Osteoblast (primary cell): Measurements from ENCODE around the gene SUPT20H. TPM values are rescaled to one million over a fixed set of nuclear protein-coding genes. Genes with fewer than 3 reads are reported as not detected.

Source experiments
- DNase-seq: peaks from one replicate; pipeline ENCODE4 v3.0.0; 2011; ENCODE audit warnings: low spot score, mixed read lengths; ENCODE audit not compliant: insufficient read length; ENCODE audit errors: missing footprints
- H2AFZ ChIP-seq: 2 replicates; pipeline ENCODE4 v1.6.0; 2011; ENCODE audit warnings: mild to moderate bottlenecking, low read length
- H3K27ac ChIP-seq: 2 replicates; pipeline ENCODE4 v1.5.1; 2011; ENCODE audit warnings: mild to moderate bottlenecking, low read depth, low read length, moderate library complexity
- H3K27me3 ChIP-seq: 2 replicates; pipeline ENCODE4 v1.6.0; 2012; ENCODE audit warnings: mild to moderate bottlenecking, control low read depth, inconsistent platforms, low read length, moderate library complexity; ENCODE audit not compliant: insufficient read depth
- H3K36me3 ChIP-seq: 2 replicates; pipeline ENCODE4 v1.5.1; 2011; ENCODE audit warnings: mild to moderate bottlenecking, low read length, control low read depth, moderate library complexity; ENCODE audit not compliant: insufficient read depth
- H3K4me1 ChIP-seq: 2 replicates; pipeline ENCODE4 v1.5.1; 2011; ENCODE audit warnings: mild to moderate bottlenecking, low read length, control low read depth, moderate library complexity; ENCODE audit not compliant: insufficient read depth
- H3K4me2 ChIP-seq: 2 replicates; pipeline ENCODE4 v1.6.0; 2011; ENCODE audit warnings: mild to moderate bottlenecking, low read length; ENCODE audit not compliant: insufficient read depth
- H3K4me3 ChIP-seq: fragments of 200-600 bp; sonication (generic); 3 replicates; pipeline ENCODE4 v1.5.1; 2012; ENCODE audit warnings: mild to moderate bottlenecking, low read length, inconsistent platforms; ENCODE audit not compliant: insufficient read depth
- H3K79me2 ChIP-seq: 2 replicates; pipeline ENCODE4 v1.6.0; 2012; ENCODE audit warnings: mild to moderate bottlenecking, low read length, control low read depth, inconsistent platforms; ENCODE audit not compliant: insufficient read depth
- H3K9me3 ChIP-seq: 2 replicates; pipeline ENCODE4 v1.5.1; 2011; ENCODE audit warnings: low read depth, low read length, control low read depth
- H4K20me1 ChIP-seq: 2 replicates; pipeline ENCODE4 v1.6.0; 2012; ENCODE audit warnings: mild to moderate bottlenecking, low read length, control low read depth; ENCODE audit not compliant: insufficient read depth
- total RNA-seq: library from RNA; depleted of rRNA; stranded (reverse); fragments of >200 nt; gene quantifications from 2 replicates; pipeline ENCODE4 v1.2.3, GENCODE V29; 2012
- TF ChIP-seq, protein P1 (sequence below): IDR thresholded peaks from 2 replicates; pipeline ENCODE4 v1.5.1; 2011; ENCODE audit warnings: mild to moderate bottlenecking, low read depth, low read length, moderate library complexity; ENCODE audit errors: extremely low read depth

SUPT20H gene
- total RNA-seq, 1 donor, result 53.6 TPM

DNA sequence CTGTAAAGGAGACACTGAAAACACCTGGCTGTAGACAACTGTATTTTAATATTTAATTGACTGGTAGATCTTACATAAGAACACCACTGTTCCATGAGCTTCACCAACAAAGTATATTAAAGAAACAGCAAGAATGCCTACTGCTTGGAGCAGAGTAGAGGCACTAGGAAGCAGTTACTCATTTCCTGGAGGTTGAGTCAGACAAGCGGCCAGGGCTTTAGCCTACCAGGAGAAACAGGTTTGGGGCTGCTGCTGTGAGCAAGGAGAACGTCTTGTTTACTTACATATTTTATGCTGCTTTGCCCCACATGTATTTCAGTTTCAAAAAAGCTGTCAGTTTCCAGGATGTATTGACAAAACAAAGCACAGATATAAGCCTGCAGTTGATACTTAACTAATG is 93.7 kb downstream of the SUPT20H start:
- Histone ChIP-seq H3K4me1 (peaks cover 12% of the 10 kb centered on the region), H3K27me3 (no peaks in the 10 kb centered on the region), H3K9me3 (no peaks in the 10 kb centered on the region), H3K4me2 (peak overlapping the region; percentile 42), H2AFZ (no peak overlapping the region), H3K27ac (peak overlapping the region; percentile 76), H3K79me2 (no peaks in the 10 kb centered on the region), H4K20me1 (no peaks in the 10 kb centered on the region), H3K4me3 (no peak overlapping the region), H3K36me3 (peaks cover 43% of the 10 kb centered on the region)
- TF ChIP-seq, protein P1, sequence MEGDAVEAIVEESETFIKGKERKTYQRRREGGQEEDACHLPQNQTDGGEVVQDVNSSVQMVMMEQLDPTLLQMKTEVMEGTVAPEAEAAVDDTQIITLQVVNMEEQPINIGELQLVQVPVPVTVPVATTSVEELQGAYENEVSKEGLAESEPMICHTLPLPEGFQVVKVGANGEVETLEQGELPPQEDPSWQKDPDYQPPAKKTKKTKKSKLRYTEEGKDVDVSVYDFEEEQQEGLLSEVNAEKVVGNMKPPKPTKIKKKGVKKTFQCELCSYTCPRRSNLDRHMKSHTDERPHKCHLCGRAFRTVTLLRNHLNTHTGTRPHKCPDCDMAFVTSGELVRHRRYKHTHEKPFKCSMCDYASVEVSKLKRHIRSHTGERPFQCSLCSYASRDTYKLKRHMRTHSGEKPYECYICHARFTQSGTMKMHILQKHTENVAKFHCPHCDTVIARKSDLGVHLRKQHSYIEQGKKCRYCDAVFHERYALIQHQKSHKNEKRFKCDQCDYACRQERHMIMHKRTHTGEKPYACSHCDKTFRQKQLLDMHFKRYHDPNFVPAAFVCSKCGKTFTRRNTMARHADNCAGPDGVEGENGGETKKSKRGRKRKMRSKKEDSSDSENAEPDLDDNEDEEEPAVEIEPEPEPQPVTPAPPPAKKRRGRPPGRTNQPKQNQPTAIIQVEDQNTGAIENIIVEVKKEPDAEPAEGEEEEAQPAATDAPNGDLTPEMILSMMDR, result no peak
- peak; percentile 71 for DNase-seq

DNA sequence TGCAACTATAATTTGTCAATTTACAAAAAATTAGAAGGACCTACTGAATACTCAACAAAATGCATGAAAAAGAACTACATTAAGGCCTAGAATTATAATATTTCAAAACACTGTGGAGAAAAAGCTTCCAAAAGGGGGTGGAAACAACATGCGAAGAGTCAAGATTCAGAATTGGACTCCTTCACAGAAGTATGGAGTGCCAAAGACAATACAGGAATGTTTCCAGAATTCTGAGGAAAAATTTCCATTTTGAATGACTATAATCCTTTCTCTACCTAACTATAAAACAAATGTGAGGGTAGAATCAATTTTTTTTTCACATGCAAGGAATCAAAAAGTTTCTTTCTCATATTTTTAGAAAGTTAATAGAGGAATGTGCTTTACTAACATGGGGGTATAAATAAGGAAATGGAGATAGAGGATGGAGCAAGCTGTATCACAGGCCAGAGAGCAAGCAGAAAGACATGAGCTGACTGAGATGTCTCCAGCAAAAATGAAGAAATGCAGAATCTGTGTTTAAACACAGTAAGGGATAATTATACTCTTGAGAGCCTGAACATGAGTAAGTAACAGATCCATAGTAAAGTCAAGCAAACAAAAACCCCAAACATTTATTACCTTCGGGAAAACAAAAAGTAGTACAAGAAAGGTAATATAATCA is 99.9 kb downstream of the SUPT20H start:
- Histone ChIP-seq H2AFZ (no peak overlapping the region), H3K27me3 (no peaks in the 10 kb centered on the region), H3K4me3 (no peak overlapping the region), H3K9me3 (no peaks in the 10 kb centered on the region), H3K4me1 (no peaks in the 10 kb centered on the region), H3K27ac (no peak overlapping the region), H3K36me3 (peaks cover 35% of the 10 kb centered on the region), H3K4me2 (no peak overlapping the region), H4K20me1 (no peaks in the 10 kb centered on the region), H3K79me2 (no peaks in the 10 kb centered on the region)
- TF ChIP-seq, protein P1, result no peak
- DNase-seq, result no peak

Other genes with a start within 250 kb of the SUPT20H start
- 2.9 and 3.8 TPM in 2 replicates for gene RFXAP, start 240.5 kb downstream of the SUPT20H start, total RNA-seq
- gene SMAD9, start 139.4 kb downstream of the SUPT20H start, total RNA-seq, result 3.2 and 4.7 TPM in 2 replicates
- gene ALG5, start 60.3 kb downstream of the SUPT20H start, total RNA-seq, result 39.4 and 42.1 TPM in 2 replicates
- 25.7 and 28.6 TPM in 2 replicates for gene EXOSC8, start 58.9 kb downstream of the SUPT20H start, total RNA-seq
- not detected in 2 replicates for gene CSNK1A1L, start 46.0 kb upstream of the SUPT20H start, total RNA-seq